ENCODE data around the gene BOLL.
A peak's percentile ranks its signal among the peaks of the same experiment; 100 is the strongest.
"Not testable (repeated sequence)": the region's sequence is repeated elsewhere in the genome, so short reads cannot be mapped to it uniquely, and the experiment has no call there.

BOLL gene, protein sequence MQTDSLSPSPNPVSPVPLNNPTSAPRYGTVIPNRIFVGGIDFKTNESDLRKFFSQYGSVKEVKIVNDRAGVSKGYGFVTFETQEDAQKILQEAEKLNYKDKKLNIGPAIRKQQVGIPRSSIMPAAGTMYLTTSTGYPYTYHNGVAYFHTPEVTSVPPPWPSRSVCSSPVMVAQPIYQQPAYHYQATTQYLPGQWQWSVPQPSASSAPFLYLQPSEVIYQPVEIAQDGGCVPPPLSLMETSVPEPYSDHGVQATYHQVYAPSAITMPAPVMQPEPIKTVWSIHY

DNA sequence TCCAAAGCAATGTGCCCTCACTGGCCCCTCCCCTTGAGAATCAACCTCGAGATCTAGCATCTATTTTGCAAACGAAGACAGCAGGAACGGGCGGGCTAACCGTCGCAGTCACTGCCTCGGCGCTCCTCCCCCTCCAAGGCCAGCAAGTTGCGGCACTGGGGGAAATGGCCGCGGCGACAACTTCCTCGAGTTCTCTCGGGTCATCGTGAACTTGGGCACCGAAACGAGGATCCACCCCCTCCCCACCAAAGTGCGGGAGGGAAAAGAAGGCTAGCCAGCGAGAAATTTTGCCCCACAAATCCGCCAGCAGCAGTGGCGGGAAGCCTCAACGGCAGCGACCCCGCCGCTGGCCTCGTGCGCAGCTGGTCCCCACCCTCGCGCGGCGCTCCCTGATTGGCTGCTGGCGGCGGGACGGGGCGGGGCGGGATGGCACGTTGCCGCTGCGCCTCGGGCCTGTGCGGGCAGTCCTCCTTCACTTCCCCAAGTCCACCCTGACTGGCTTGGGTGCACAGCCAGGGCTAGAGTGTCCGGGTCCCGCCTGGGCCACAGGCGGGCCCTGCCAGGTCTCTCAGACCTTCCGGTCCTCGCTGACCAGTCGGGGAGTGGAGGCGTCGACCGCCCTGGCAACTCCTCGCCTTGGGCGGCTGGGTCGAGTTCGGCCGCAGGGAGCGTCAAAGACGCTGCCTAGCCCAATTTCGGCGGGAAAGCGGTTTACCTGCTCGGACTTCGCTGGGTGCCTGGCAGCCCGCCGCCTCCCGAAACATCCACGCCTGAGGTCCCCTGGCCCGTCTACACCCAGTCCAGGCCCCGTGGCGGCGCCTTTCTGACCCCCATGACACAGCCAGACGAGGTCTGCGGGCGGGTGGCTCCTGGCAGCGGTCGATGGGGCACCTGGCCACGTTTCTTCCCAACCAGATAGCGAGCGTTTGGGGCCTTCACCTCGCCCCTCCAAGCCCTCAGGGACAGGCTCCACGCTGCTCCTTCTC is at the start of gene BOLL:
Gene BOLL, minus strand, starts transcription at position 364 of the 986 bp plus-strand sequence. CDS start 3,469 bp downstream, outside the sequence.
- no peak for DNase-seq

- DNase-seq = not testable (repeated sequence)
Measured at GRCh38 chr2:197834771-197835170, 49.7 kb upstream of the BOLL start.

- DNase-seq = no peak
Measured at GRCh38 chr2:197828464-197829135, 43.5 kb upstream of the BOLL start.

DNA sequence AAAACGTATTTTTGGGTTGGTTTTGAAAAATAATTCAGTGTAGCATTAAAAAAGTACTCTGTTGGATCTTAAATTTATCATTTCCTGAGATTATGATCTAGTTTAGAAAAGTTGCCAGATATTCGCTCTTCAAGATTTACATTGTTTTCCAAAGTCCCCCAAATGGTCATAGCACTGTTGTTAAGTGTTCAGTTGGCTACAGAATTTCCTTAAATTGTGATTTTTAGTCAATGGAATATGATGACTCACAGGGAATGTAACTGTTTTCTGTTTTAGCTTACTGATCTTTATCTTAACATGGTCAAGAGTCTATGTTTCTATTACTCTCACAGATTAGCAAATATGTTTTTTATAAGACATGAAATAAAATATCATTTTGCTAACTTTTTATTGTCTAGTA is 42.5 kb upstream of the BOLL start:
- no peak for DNase-seq

DNA sequence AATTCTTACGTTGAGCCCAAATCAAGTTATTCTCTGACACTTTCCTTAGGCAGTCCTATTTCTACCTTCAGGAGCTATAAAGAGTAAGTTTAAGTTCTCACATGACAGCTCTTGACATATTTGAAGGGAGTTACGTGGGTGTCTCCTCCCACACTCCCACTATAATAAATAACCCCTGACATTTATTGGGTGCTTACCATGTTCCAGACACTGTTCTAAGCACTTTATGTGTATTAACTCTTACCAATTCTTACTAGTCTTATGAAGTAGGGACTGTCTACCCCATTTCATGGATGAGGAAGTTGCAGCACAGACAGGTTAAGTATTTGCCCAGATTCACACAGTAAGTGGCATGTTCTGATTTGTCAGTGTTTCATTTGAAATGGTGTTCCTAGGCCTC is 37.2 kb upstream of the BOLL start:
- DNase-seq = no peak

GRCh38 chr2:197821550-197822289 is 36.6 kb upstream of the BOLL start:
- DNase-seq = no peak

DNA sequence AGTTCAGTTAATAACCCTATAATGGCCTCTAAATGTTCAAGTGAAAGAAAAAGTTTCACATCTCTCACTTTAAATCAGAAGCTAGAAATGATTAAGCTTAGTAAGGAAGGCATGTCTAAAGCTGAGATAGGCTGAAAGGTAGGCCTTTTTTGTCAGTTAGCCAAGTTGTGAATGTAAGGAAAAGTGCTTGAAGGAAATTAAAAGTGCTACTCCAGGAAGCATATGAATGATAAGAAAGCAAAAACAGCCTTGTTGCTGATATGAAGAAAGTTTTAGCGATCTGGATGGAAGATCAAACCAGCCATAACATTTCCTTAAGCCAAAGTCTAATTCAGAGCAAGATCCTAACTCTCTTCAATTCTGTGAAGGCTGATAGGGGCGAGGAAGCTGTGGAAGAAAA is 29.4 kb upstream of the BOLL start:
- DNase-seq = no peak

GRCh38 chr2:197813093-197813787 is 28.1 kb upstream of the BOLL start:
- no peak for DNase-seq

- DNase-seq = no peak
Measured at GRCh38 chr2:197810491-197810890, 25.4 kb upstream of the BOLL start.

DNA sequence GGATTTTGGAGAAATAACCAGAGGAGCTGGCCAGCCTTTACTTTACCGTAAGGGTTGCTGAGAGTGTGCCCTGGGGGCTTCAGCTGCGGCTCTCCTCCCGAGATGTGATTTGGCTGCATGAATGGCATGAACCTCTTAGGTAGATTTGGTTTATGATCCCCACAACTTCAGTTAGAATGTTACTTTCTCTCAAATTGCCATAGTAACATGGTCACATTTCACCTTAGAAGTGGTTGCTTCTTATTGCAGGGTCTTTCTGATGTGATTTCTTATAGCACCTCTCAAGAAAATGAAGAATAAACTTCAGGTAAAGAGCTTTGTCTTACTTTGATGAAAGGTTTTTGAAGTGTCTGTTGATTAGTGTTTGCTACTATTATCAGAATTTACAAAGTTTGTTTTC is 24.9 kb upstream of the BOLL start:
- no peak for DNase-seq

GRCh38 chr2:197809064-197809463 is 23.9 kb upstream of the BOLL start:
- DNase-seq = no peak

DNA sequence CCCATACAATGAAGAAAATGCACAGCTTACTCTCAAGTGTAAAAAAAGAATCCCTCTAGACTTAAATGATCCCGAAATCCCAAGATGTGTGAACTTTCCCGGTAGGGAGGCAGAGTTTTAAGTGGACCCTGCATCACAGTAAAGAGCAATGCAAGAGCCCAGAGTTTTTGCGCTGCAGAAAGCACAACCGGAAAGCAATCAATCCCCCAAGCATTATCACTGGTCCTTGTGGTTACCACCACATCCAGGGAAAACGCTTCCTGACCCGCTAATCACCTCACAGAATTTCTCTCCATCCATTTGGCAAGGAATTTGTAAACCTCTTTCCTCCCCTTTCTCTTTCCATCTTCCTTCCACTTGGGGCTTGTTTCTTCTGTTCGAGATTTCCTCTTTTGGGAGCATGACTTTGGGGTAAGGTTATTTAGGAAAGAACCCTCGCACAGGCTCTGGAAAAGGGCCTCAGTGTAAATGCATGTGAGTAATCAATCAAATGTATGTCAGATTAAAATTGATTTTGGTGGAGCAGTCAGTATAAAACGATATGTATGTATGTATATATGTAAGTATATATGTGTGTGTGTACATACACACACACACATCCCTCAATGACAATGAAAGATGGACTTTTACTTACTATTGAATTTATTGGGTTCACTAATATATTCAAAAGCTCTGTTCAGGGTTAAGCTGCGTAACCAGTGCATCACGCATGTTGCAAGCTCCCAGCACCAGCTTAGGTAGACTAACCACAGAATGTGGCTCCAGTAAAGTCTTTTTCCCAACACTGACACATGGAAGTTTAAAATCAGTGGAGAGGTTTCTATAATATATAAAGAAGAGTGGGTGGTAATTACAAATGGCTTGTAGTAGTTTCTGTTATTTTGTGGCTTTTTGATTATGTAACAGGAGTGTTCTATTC is 20.9 kb upstream of the BOLL start:
- no peak for DNase-seq

DNA sequence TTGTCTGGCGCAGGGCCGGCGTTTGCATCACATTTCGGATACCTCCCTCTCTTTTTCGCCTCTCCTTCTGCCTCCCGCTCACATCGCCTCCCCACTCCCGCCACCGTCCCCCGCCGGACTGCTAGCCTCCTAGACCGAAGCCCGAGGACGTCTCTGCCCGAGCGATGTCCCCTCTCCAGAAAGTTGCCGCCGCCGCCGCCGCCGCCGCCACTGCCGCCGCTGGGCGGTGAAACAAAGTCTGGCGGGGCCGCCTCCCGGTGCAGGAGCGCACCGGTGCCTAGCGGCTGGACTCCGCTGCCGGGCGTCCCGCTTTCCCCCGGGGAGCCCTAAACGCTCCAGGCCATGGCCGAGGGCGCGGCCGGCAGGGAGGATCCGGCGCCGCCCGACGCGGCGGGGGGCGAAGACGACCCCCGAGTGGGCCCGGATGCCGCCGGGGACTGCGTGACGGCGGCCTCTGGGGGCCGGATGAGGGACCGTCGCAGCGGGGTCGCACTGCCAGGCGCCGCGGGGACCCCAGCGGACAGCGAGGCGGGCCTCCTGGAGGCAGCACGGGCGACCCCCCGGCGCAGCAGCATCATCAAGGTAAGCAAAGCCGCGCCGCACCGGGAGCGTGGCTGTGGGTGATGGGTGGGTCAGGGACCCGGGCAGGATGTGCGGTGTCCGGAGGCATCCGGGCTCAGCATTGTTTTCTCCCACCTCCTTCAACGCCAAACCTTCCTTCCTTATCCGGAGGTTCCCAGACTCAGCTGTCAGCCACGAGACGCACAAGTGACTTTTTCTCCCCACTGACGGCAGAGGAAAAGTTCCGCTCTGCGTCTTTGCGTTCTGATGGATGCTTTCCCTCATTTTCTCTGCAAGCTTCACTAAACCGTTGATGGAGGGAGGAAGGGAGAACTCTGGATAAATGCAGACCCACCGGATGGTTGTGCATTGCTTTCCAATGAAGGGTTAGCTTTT is 19.9 kb upstream of the BOLL start:
- DNase-seq = peak; percentile 79

GRCh38 chr2:197804049-197804757 is 19.1 kb upstream of the BOLL start, which contains the start of gene PLCL1:
Gene PLCL1, plus strand, starts transcription at chr2:197804593.
- DNase-seq = peak; percentile 93

- DNase-seq = peak; percentile 60
Measured at GRCh38 chr2:197803033-197803444, 17.9 kb upstream of the BOLL start.

DNA sequence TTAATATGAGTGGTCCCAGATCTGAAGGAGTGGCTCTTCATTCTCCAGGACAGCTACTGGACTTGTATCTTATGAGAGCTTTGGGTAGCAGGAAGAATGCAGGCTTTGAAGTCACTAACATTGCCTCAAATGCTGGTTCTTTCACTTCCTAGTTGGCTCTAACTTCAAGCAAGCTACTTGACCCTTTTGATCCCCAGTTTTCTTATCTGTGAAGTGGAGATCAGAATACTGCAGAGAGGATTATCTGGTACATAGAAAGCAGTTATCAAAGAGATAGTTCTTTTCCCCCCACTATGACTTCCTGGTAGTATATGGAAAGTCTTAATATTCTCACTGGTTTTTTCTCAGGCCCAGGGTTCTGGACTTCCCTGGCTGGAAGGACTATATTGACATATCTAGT is 15.9 kb upstream of the BOLL start:
- no peak for DNase-seq

DNA sequence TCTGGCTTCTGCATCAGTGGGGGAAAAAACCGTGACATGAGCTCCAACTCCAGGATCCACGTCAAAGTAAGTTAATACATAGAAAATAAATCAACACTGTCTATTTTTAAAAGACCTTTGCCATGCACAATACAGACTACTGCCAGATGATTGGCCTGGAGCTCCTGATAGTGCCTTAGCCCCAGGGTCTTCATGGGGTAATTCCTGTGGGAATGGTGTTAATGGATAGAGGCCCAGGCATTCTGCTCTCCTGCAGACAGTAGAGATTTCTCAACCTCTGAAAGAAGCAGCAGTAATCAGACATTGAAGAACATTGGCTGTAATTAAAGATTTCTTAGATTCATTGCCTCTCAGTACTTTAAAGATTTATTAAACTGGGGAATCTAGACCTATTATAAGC is 15.0 kb upstream of the BOLL start:
- no peak for DNase-seq

DNA sequence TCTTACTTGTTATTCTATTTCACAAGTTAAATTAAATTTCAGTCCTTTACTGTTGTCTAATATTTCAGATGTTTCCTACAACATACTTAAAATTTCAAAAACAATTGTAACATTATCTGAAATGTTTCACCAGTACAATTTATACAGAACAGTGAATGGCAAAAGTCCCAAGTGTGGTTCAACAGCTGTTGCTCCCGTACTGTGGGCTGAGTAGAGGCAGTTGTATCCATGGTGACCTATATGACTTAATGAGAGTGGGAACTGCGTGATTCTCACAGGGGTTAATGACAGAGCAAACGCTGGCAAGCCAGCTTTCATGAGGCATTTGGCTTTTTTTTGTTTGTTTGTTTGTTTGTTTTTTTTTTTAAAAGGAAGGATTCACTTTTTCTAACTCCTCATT is 13.9 kb upstream of the BOLL start:
- no peak for DNase-seq

GRCh38 chr2:197798187-197798586 is 13.1 kb upstream of the BOLL start:
- no peak for DNase-seq

Measured in activated CD8-positive, alpha-beta memory T cell treated with anti-CD3 and anti-CD28 coated beads for 24 hours (primary cell).